CD4-positive, alpha-beta T cell (primary cell): ENCODE data around the gene TLCD5. TPM values are rescaled to one million over a fixed set of nuclear protein-coding genes. Genes with fewer than 3 reads are reported as not detected.

ENCODE experiments used
- ATAC-seq: fragments of 200-7000 bp; cut with Tn5 transposase; one replicate; pipeline ENCODE4 v1.10.0; 2022; ENCODE audit warnings: mild to moderate bottlenecking; ENCODE audit not compliant: poor library complexity
- CTCF ChIA-PET: fragments of 350-600 bp; sonication (Branson Sonifier 250); formaldehyde crosslinking; loops from one replicate; lab custom pipeline; 2021; ENCODE audit warnings: antibody characterized with exemption, inconsistent platforms; lab: Charles Lee
- POLR2A ChIA-PET: fragments of 350-600 bp; sonication (Branson Sonifier 250); formaldehyde crosslinking; loops from one replicate; lab custom pipeline; 2021; ENCODE audit warnings: antibody characterized with exemption, inconsistent platforms; lab: Charles Lee
- DNase-seq, 14 experiments: peaks; one replicate each; pipeline ENCODE4 v3.0.0-alpha.2; 2013 to 2020; ENCODE audit warnings: mixed read lengths in 2 of 14
- H3K27ac ChIP-seq, 2 donors: one replicate each; pipeline versions ENCODE4 v1.5.1 to v1.7.0; 2013; ENCODE audit warnings: low read length in 2 of 2, low read depth in 1 of 2, mild to moderate bottlenecking in 1 of 2
- H3K27me3 ChIP-seq, 2 experiments: 1 replicate in 1 of 2; 2 replicates in 1 of 2; pipeline versions ENCODE4 v1.6.1 to v1.7.0; 2013; ENCODE audit warnings: low read length in 2 of 2, control low read depth in 1 of 2, mild to moderate bottlenecking in 1 of 2, moderate library complexity in 1 of 2; ENCODE audit not compliant: insufficient read depth in 2 of 2, control insufficient read depth in 1 of 2
- H3K36me3 ChIP-seq: one replicate; pipeline ENCODE4 v1.6.1; 2013; ENCODE audit warnings: low read length, control low read depth; ENCODE audit not compliant: insufficient read depth
- H3K4me1 ChIP-seq: one replicate; pipeline ENCODE4 v1.6.1; 2013; ENCODE audit warnings: low read length, control low read depth; ENCODE audit not compliant: insufficient read depth
- H3K4me3 ChIP-seq: one replicate; pipeline ENCODE4 v1.5.1; 2013; ENCODE audit warnings: mild to moderate bottlenecking, low read length, moderate library complexity
- H3K9me3 ChIP-seq, 2 experiments: 1 replicate in 1 of 2; 2 replicates in 1 of 2; pipeline versions ENCODE4 v1.6.1 to v1.7.0; 2013; ENCODE audit warnings: low read length in 2 of 2, mild to moderate bottlenecking in 2 of 2, control low read depth in 1 of 2, moderate library complexity in 1 of 2; ENCODE audit not compliant: control insufficient read depth in 1 of 2, insufficient read depth in 1 of 2
- H3K27ac Mint-ChIP-seq: one replicate; pipeline ENCODE4 v1.8.0; 2020; ENCODE audit warnings: mixed read lengths
- H3K27me3 Mint-ChIP-seq: one replicate; pipeline ENCODE4 v1.8.0; 2021; ENCODE audit warnings: mixed read lengths
- H3K36me3 Mint-ChIP-seq: one replicate; pipeline ENCODE4 v1.8.0; 2021; ENCODE audit warnings: low read depth, mixed read lengths
- H3K4me1 Mint-ChIP-seq: one replicate; pipeline ENCODE4 v1.8.0; 2021; ENCODE audit warnings: low read depth, mixed read lengths
- H3K4me3 Mint-ChIP-seq: one replicate; pipeline ENCODE4 v1.8.0; 2020; ENCODE audit warnings: mild to moderate bottlenecking, mixed read lengths
- H3K9me3 Mint-ChIP-seq: one replicate; pipeline ENCODE4 v1.8.0; 2020; ENCODE audit warnings: mixed read lengths
- CTCF ChIP-seq: fragments of 200-600 bp; IDR thresholded peaks from one replicate; pipeline ENCODE4 v1.8.0; 2022; ENCODE audit warnings: antibody characterized with exemption, mild to moderate bottlenecking
- intact Hi-C, 2 experiments: fragments of 100-400 bp; cut with DNase I in 1 of 2; cut with micrococcal nuclease in 1 of 2; formaldehyde crosslinking; loops; one replicate each; pipeline versions ENCODE4 v1.15.1 to v1.9.0; 2023 to 2025; cut with DNase I, micrococcal nuclease
- total RNA-seq, 174 experiments: library from RNA in 2 of 174; stranded (reverse) in 2 of 174; gene quantifications; one replicate each; pipeline ENCODE4 v1.2.3 and lab custom pipeline; 2021 to 2026

The TLCD5 gene
- total RNA-seq, 2 experiments from 2014 or later: not detected

GRCh38 chr11:120346233-120346632 is 21.1 kb downstream of the TLCD5 start:
- Histone ChIP-seq H3K9me3 (peaks cover 0 to 9% of the 10 kb centered on the region in 2 experiments), H3K27me3 (peaks cover 17 to 69% of the 10 kb centered on the region in 2 experiments), H3K36me3 (no peaks in the 10 kb centered on the region), H3K4me3 (no peak overlapping the region), H3K27ac (no peak overlapping the region), H3K4me1 (peaks cover 20% of the 10 kb centered on the region)
- H3K4me3 Mint-ChIP-seq: no peak overlapping the region
- ATAC-seq (no peak), DNase-seq (no peak)
- H3K9me3 Mint-ChIP-seq: no peaks in the 10 kb centered on the region
- H3K36me3 Mint-ChIP-seq: peaks cover 3% of the 10 kb centered on the region
- intact Hi-C loops: no loop called here
- peaks cover 72% of the 10 kb centered on the region for H3K27me3 Mint-ChIP-seq
- no peak overlapping the region for H3K27ac Mint-ChIP-seq
- TF ChIP-seq CTCF: no peak
- CTCF ChIA-PET: interaction anchor here (1.2 kb wide), 1 partner anchor 12 kb away, joined by 3 read pairs; no protein-coding TSS in a partner anchor
- POLR2A ChIA-PET: no interaction called here
- peaks cover 23% of the 10 kb centered on the region for H3K4me1 Mint-ChIP-seq

GRCh38 chr11:120350637-120351036 is 25.5 kb downstream of the TLCD5 start:
- H3K36me3 ChIP-seq: no peaks in the 10 kb centered on the region
- TF ChIP-seq CTCF: no peak
- ChIA-PET CTCF (interaction anchor here (1.0 kb wide), 1 partner anchor 22 kb away, joined by 3 read pairs; no protein-coding TSS in a partner anchor), POLR2A (no interaction called here)
- H3K9me3 Mint-ChIP-seq: no peaks in the 10 kb centered on the region
- H3K4me1 Mint-ChIP-seq: peaks cover 5% of the 10 kb centered on the region
- H3K27me3 Mint-ChIP-seq: peaks cover 76% of the 10 kb centered on the region
- no peak overlapping the region for H3K27ac ChIP-seq
- DNase-seq: no peak
- no peaks in the 10 kb centered on the region for H3K36me3 Mint-ChIP-seq
- H3K27ac Mint-ChIP-seq: no peak overlapping the region
- intact Hi-C loops: no loop called here
- H3K4me1 ChIP-seq: no peaks in the 10 kb centered on the region
- H3K4me3 ChIP-seq: no peak overlapping the region
- ATAC-seq: no peak
- no peak overlapping the region for H3K4me3 Mint-ChIP-seq
- no peaks in the 10 kb centered on the region for H3K9me3 ChIP-seq
- H3K27me3 ChIP-seq: peaks cover 22 to 56% of the 10 kb centered on the region in 2 experiments

GRCh38 chr11:120352405-120352804 is 27.3 kb downstream of the TLCD5 start:
- H3K4me1 ChIP-seq: no peaks in the 10 kb centered on the region
- intact Hi-C loops: no loop called here
- H3K27me3 Mint-ChIP-seq: peaks cover 73% of the 10 kb centered on the region
- H3K27ac ChIP-seq: no peak overlapping the region
- DNase-seq (no peak), ATAC-seq (no peak)
- H3K9me3 Mint-ChIP-seq: no peaks in the 10 kb centered on the region
- peaks cover 22 to 38% of the 10 kb centered on the region in 2 experiments for H3K27me3 ChIP-seq
- no peaks in the 10 kb centered on the region for H3K4me1 Mint-ChIP-seq
- no peak for TF ChIP-seq CTCF
- no peaks in the 10 kb centered on the region for H3K9me3 ChIP-seq
- CTCF ChIA-PET: no interaction called here
- POLR2A ChIA-PET: no interaction called here
- H3K4me3 Mint-ChIP-seq: no peak overlapping the region
- no peak overlapping the region for H3K27ac Mint-ChIP-seq
- H3K4me3 ChIP-seq: no peak overlapping the region
- H3K36me3 Mint-ChIP-seq: no peaks in the 10 kb centered on the region
- no peaks in the 10 kb centered on the region for H3K36me3 ChIP-seq
